ENCODE measurements around the gene JAKMIP2. TPM values are rescaled to one million over a fixed set of nuclear protein-coding genes. Genes with fewer than 3 reads are reported as not detected.

Gene JAKMIP2
- total RNA-seq, 1 experiment from 2014 or later = not detected

GRCh38 chr5:147708708-147709107 lies 73.8 kb downstream of the JAKMIP2 start (continued):
- TF ChIP-seq MAX (IDR thresholded peaks at IDR 0.05) = no peak
- no peak for TF ChIP-seq JUND (IDR thresholded peaks at IDR 0.05)
- no peak for TF ChIP-seq YY1 (IDR thresholded peaks at IDR 0.05; ENCODE audit: extremely low read depth, insufficient replicate concordance, low read depth, low read length)
- no peak for TF ChIP-seq ZFX (IDR thresholded peaks at IDR 0.05)
- no peak for TF ChIP-seq ZNF274 (IDR thresholded peaks at IDR 0.05; ENCODE audit: low read depth, low read length)
- TF ChIP-seq POLR2AphosphoS5 (IDR thresholded peaks at IDR 0.05; ENCODE audit: low read depth, low read length) = no peak

- no peak for ATAC-seq
- H4K20me1 ChIP-seq (ENCODE audit: insufficient read depth) = no peaks in the 10 kb centered on the region
- no peak overlapping the region for H3K4me2 ChIP-seq (ENCODE audit: low read length)
- ChIA-PET CTCF (no interaction called here), POLR2A (no interaction called here), RAD21 (ENCODE audit: low non-redundant PET in 1 of 2, low total read pairs in 2 of 2, uncharacterized antibody in 2 of 2, unreplicated experiment in 2 of 2) (no interaction called here)
- H3K27ac ChIP-seq (ENCODE audit: low read depth, low read length) = no peak overlapping the region
- no peak for DNase-seq (ENCODE audit: low read depth, low spot score)
- H3K9me2 ChIP-seq (ENCODE audit: insufficient read depth) = no peaks in the 10 kb centered on the region
- no peak overlapping the region for H3K9ac ChIP-seq (ENCODE audit: low read length)
- no peaks in the 10 kb centered on the region for H3K4me1 ChIP-seq (ENCODE audit: control insufficient read depth in 1 of 2, insufficient read depth in 2 of 2, low read length in 2 of 2)
- intact Hi-C loops (cut with micrococcal nuclease) = no loop called here
- H3K27me3 ChIP-seq (ENCODE audit: insufficient read depth, low read length) = no peaks in the 10 kb centered on the region; the same call in 1 of the 2 replicates
- H3K4me3 ChIP-seq (replicated peaks in 1 of 2; ENCODE audit: low read depth in 1 of 2, low read length in 2 of 2) = no peak overlapping the region
- TF ChIP-seq POLR2AphosphoS5 (IDR thresholded peaks at IDR 0.05; ENCODE audit: low read depth, low read length) = no peak
- TF ChIP-seq JUND (IDR thresholded peaks at IDR 0.05) = no peak
- TF ChIP-seq ATF3 (IDR thresholded peaks at IDR 0.05) = no peak
- no peak for TF ChIP-seq CBX3 (IDR thresholded peaks at IDR 0.05; ENCODE audit: low read depth)
- TF ChIP-seq REST (IDR thresholded peaks at IDR 0.05; ENCODE audit: low read depth) = no peak
- TF ChIP-seq ZFX (IDR thresholded peaks at IDR 0.05) = no peak
- no peak for TF ChIP-seq ELF1 (IDR thresholded peaks at IDR 0.05; ENCODE audit: borderline replicate concordance, low read depth)
- no peak for TF ChIP-seq SRF (IDR thresholded peaks at IDR 0.05; ENCODE audit: low read depth)
- TF ChIP-seq CTCF (IDR thresholded peaks at IDR 0.05 in 2 of 3, conservative IDR thresholded peaks at IDR 0.05 in 1 of 3; ENCODE audit: borderline replicate concordance in 1 of 3, insufficient read depth in 1 of 3, low read depth in 2 of 3, low read length in 2 of 3) = no peak
- no peak for TF ChIP-seq SP1 (IDR thresholded peaks at IDR 0.05; ENCODE audit: low read depth)
- no peak for TF ChIP-seq FOSL1 (IDR thresholded peaks at IDR 0.05; ENCODE audit: low read depth)
- TF ChIP-seq EZH2 (IDR thresholded peaks at IDR 0.05) = no peak
- no peak for TF ChIP-seq CEBPB (IDR thresholded peaks at IDR 0.05; ENCODE audit: low read depth)
- TF ChIP-seq ZNF274 (IDR thresholded peaks at IDR 0.05; ENCODE audit: low read depth, low read length) = no peak
- TF ChIP-seq MAX (IDR thresholded peaks at IDR 0.05) = no peak
- TF ChIP-seq YY1 (IDR thresholded peaks at IDR 0.05; ENCODE audit: extremely low read depth, insufficient replicate concordance, low read depth, low read length) = no peak
- TF ChIP-seq POLR2A (IDR thresholded peaks at IDR 0.05; ENCODE audit: borderline replicate concordance, extremely low read depth, insufficient read depth, insufficient read length) = no peak
- no peak for TF ChIP-seq RAD21 (IDR thresholded peaks at IDR 0.05; ENCODE audit: low read depth)
- BruUV-seq (replicated peaks) = no TSS peak
- no peak overlapping the region for H2AFZ ChIP-seq (ENCODE audit: low read depth, low read length, poor library complexity, severe bottlenecking)
- no peaks in the 10 kb centered on the region for H3K9me3 ChIP-seq (ENCODE audit: control insufficient read depth in 1 of 2, insufficient read depth in 1 of 2, low read depth in 1 of 2, low read length in 2 of 2)
- H3K36me3 ChIP-seq (ENCODE audit: control insufficient read depth in 1 of 2, insufficient read depth in 2 of 2, low read length in 2 of 2) = no peaks in the 10 kb centered on the region
- H3K79me2 ChIP-seq (ENCODE audit: insufficient read depth, low read length) = no peaks in the 10 kb centered on the region
Measured at GRCh38 chr5:147704544-147704943, 78.0 kb downstream of the JAKMIP2 start.

All from HCT116 (cell line).